ENCODE data around the gene GCC2. TPM values are rescaled to one million over a fixed set of nuclear protein-coding genes. Genes with fewer than 3 reads are reported as not detected.
"Not testable (repeated sequence)": the region's sequence is repeated elsewhere in the genome, so short reads cannot be mapped to it uniquely, and the experiment has no call there.

The GCC2 gene
- total RNA-seq, 1 donor from 2014 or later: 84.4 TPM

DNA sequence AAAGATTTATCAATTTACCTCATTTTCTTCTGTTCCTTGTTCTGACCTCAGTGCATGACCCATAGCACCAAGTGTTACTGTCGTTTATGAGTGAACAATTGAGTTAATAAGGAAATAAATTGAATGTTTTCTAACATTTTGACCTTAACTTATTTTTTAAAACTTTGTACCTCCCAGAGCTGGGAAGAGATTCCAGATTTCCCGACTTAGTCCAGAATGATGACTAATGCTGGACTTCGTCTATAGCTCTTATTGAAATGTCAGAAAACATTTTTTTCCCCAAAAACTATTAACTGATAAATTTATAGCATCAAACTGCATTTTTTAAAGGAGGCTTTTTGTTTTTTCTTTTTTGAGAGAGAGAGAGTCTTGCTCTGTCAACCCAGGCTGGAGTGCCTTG, 63.4 kb downstream of the GCC2 start:
- not testable (repeated sequence) for DNase-seq (ENCODE audit: low spot score)

DNA sequence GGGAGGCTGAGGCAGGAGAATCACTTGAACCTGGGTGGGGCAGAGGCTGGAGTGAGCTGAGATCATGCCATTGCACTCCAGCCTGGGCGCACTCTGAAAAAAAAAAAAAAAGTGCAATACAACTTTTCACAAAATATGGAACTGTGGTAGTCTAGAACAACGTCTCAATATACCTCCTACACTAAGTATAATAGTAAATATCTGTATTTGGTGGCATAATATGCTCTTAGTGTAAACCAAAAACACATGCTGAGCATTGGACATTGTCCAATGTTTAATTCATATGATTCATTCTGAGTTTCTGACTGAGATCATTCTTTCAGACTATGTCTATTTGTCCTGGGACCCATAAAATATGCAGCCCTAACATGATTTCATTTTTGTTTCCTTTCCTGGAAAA, 65.5 kb downstream of the GCC2 start:
- not testable (repeated sequence) for DNase-seq (ENCODE audit: low spot score)

GRCh38 chr2:108524688-108525087, 75.7 kb downstream of the GCC2 start:
- DNase-seq (ENCODE audit: low spot score): not testable (repeated sequence)

DNA sequence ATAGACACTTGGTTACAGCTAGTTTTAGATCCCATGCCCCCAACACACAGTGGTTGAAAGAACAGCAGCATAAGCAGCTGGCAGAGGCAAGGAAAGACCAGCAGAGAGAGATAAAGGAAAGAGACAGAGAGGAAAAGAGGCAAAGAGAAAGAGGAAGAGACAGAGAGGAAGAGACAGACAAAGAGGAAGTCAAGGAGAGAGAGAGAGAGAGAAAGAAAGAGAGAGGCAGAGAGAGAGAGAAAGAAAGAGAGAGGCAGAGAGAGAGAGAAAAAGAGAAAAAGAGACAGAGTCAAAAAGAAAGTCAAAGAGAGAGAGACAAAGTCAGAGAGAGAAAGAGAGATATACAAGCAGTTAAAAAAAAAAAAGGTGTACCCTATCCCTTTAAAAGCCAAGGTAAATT, 76.3 kb downstream of the GCC2 start:
- DNase-seq (ENCODE audit: low spot score): not testable (repeated sequence)

GRCh38 chr2:108531674-108532055, 82.7 kb downstream of the GCC2 start:
- DNase-seq (ENCODE audit: low spot score): no peak

- DNase-seq (ENCODE audit: low spot score): peak; percentile 92
Observed at GRCh38 chr2:108533832-108534583, 85.0 kb downstream of the GCC2 start, which contains the start of gene LIMS1. Gene LIMS1 (plus strand): TSS chr2:108534470. CDS start chr2:108534563, 93 bp downstream.

DNA sequence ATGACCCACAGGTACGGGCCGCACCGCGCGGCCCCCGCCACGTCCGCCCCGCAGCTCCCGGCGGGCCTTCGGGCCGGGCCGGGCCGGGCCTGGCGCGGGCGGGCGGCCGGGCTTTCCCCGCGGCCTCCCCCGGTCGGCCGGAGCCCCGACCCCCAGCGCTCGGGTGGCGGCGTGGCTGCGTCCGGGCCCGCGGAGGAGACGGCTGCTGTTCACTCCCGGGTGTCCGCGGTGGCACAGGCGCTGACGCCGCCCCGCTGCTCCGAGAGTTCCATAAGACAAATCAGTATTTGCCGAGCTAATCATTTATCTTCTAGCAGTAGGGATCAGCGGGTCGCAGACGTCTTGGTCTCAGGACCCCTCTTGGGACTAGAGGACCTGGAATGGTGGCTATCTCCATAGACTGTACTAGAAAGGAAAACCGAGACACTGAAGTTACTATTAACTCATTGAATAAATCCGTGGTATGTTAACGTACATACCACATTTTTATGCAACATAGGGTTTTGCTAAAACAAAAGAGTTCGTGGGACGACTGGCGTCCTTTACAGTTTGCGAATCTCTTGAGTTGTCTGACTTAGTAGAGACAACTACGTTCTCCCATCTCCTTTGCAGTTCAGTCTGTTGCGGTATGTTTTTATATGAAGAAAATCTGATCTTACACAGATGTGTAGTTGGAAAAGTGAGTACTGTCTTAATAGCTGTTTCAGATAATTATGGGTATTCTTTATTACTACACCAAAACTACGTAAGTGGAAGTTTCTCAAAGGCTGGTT, 85.8 kb downstream of the GCC2 start:
- DNase-seq (ENCODE audit: low spot score): no peak

GRCh38 chr2:108535357-108535631, 86.3 kb downstream of the GCC2 start:
- no peak for DNase-seq (ENCODE audit: low spot score)

- no peak for DNase-seq (ENCODE audit: low spot score)
Observed at GRCh38 chr2:108536133-108536780, 87.3 kb downstream of the GCC2 start.

- no peak for DNase-seq (ENCODE audit: low spot score)
Observed at GRCh38 chr2:108536911-108537310, 87.9 kb downstream of the GCC2 start.

- DNase-seq (ENCODE audit: low spot score): no peak
Observed at GRCh38 chr2:108538000-108538625, 89.1 kb downstream of the GCC2 start.

GRCh38 chr2:108541451-108541850, 92.4 kb downstream of the GCC2 start:
- DNase-seq (ENCODE audit: low spot score): no peak

- no peak for DNase-seq (ENCODE audit: low spot score)
Observed at GRCh38 chr2:108542071-108542470, 93.1 kb downstream of the GCC2 start.

DNA sequence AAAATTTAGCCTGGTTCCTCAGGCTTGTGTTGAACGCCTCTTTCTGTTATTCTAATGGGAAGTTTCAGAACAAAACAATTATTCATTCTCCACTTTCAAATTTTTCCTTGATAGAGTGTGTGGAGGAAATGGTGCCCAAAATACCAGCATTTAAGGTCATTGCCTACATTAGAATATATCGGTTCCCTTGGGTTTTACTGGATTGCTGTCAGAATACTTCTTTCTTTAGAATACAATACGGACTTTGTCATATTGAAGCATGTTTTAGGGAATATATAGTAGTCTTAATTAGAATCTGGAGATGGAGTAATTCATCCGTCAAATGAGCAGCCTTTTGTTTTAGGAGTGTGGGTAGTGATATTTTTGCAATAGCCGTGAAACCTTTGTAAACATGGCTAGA, 98.6 kb downstream of the GCC2 start:
- no peak for DNase-seq (ENCODE audit: low spot score)

DNA sequence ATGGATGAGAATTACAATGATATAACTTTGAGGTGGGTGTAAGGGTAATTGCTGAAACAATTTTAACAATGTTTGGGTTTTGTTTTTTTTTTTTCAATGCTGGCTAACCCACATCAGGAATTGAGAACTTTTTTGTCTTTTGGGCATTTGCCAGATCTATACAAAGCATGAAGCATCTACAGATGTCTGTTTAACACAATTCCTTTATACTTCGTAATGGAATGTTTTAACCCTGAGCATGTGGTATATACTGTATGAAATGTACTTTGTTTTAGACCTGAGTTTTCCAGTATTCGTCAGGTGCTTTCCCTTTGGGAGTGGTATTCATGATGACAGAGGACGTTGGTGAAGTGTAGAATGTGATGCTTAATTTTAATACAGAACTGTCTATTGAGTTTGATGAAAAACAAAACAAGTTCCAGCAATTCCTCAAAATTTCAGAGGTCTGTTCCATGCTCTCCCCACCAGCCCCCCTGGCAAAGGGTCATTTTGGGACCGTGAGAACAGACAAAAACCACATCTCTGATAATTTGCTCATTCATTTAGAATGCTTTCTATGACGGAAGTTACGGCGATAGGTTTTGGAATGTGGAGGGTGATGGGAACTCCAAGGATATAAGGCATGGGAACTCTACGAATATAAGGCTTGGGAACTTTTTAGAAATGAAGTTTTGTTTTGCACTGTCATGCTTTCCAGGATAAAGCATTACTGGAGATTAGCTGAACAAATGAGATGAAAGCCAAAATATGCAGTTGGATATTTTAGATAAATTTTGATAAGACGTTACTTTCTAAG, 99.4 kb downstream of the GCC2 start:
- no peak for DNase-seq (ENCODE audit: low spot score)

- DNase-seq (ENCODE audit: low spot score): no peak
Observed at GRCh38 chr2:108552566-108552965, 103.6 kb downstream of the GCC2 start.

- DNase-seq (ENCODE audit: low spot score): no peak
Observed at GRCh38 chr2:108553209-108553919, 104.4 kb downstream of the GCC2 start.

DNA sequence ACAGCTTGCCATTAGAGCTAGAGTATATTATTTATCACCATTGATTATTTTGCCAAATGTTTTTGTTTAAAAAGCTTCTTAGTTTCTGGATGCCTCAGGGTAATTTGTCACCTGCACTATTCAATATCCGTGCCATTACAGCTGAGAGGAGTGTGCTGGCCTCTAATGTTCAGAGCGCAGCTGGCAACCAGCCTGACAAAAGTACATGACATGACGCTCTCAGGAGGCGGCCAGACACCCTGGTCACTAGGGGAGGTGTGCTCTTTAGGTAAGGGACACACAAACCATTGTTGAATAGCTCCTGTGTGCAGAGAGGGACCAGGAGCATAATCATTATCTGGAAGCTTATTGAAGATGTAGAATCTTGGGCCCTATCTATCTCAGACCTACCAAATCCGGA, 105.5 kb downstream of the GCC2 start:
- DNase-seq (ENCODE audit: low spot score): no peak

DNA sequence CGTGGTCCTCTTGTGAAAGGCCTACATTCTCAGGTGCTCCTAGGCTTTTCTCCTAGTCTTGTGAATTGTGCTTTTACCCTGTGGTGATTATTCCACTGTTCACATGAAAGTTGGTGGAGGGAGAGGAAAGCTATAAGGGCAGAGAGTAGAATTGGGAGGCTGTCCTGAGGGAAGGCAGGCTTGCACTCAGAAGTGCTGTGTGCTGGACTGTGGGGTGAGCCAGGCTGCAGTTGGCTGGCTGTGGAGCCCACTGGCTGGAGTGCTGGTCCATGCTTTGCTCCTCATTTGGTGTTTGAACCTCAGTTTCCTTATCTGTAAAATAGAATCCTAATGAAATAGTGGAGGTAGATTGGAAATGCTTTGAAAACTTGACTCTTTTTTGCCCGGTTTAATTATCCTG, 106.6 kb downstream of the GCC2 start:
- no peak for DNase-seq (ENCODE audit: low spot score)

- not testable (repeated sequence) for DNase-seq (ENCODE audit: low spot score)
Observed at GRCh38 chr2:108556581-108556980, 107.6 kb downstream of the GCC2 start.

Measured in ureter (tissue), 1 donor.